HepG2 (cell line): ENCODE results near the gene FYTTD1. TPM values are rescaled to one million over a fixed set of nuclear protein-coding genes. Genes with fewer than 3 reads are reported as not detected.
A peak's percentile ranks its signal among the peaks of the same experiment; 100 is the strongest.

Experiments used
- ATF6 ChIP-seq: sonication (generic); formaldehyde crosslinking; conservative IDR thresholded peaks from 2 replicates; pipeline ENCODE4 v1.4.0; 2020; ENCODE audit warnings: missing genetic modification reagents
- CENPBD1 ChIP-seq: sonication (generic); formaldehyde crosslinking; IDR thresholded peaks from 2 replicates; pipeline ENCODE4 v1.8.0; 2022; ENCODE audit warnings: missing genetic modification reagents, low read depth, mild to moderate bottlenecking, borderline replicate concordance
- ETV6 ChIP-seq: sonication (generic); formaldehyde crosslinking; conservative IDR thresholded peaks from 2 replicates; pipeline ENCODE4 v1.4.0; 2020; ENCODE audit warnings: missing genetic modification reagents
- GFI1 ChIP-seq: sonication (generic); formaldehyde crosslinking; IDR thresholded peaks from 2 replicates; pipeline ENCODE4 v1.5.0; 2020; ENCODE audit warnings: missing genetic modification reagents, mild to moderate bottlenecking, borderline replicate concordance
- GMEB1 ChIP-seq: sonication (generic); formaldehyde crosslinking; IDR thresholded peaks from 2 replicates; pipeline ENCODE4 v1.5.1; 2020; ENCODE audit warnings: missing genetic modification reagents, mild to moderate bottlenecking, borderline replicate concordance
- KLF11 ChIP-seq: IDR thresholded peaks from 2 replicates; pipeline ENCODE4 v1.6.1; 2016; ENCODE audit warnings: missing compliant biosample characterization
- KLF15 ChIP-seq: sonication (generic); formaldehyde crosslinking; IDR thresholded peaks from 2 replicates; pipeline ENCODE4 v1.8.1; 2023; ENCODE audit warnings: borderline replicate concordance, mild to moderate bottlenecking, inconsistent platforms, missing genetic modification reagents, mixed read lengths
- MEIS1 ChIP-seq: sonication (generic); formaldehyde crosslinking; IDR thresholded peaks from 2 replicates; pipeline ENCODE4 v1.9.0; 2021; ENCODE audit warnings: mild to moderate bottlenecking, missing genetic modification reagents, moderate library complexity, borderline replicate concordance
- MXI1 ChIP-seq: IDR thresholded peaks from 3 replicates; pipeline ENCODE4 v1.6.1; 2012; ENCODE audit warnings: low read depth, low read length, inconsistent platforms, borderline replicate concordance
- NFKB2 ChIP-seq: sonication (generic); formaldehyde crosslinking; IDR thresholded peaks from 2 replicates; pipeline ENCODE4 v1.4.0; 2020; ENCODE audit warnings: missing genetic modification reagents, borderline replicate concordance
- POGK ChIP-seq: sonication (generic); formaldehyde crosslinking; conservative IDR thresholded peaks from 2 replicates; pipeline ENCODE4 v1.8.0; 2022; ENCODE audit warnings: mild to moderate bottlenecking, moderate library complexity, missing genetic modification reagents
- SKI ChIP-seq: fragments of 450-650 bp; IDR thresholded peaks from one replicate; pipeline ENCODE4 v1.6.1; 2018; ENCODE audit warnings: mild to moderate bottlenecking; ENCODE audit not compliant: partially characterized antibody
- SSRP1 ChIP-seq: IDR thresholded peaks from 2 replicates; pipeline ENCODE4 v1.6.1; 2016; ENCODE audit warnings: control low read depth
- TEF ChIP-seq: sonication (generic); formaldehyde crosslinking; IDR thresholded peaks from 2 replicates; pipeline ENCODE4 v1.5.0; 2020; ENCODE audit warnings: missing genetic modification reagents
- ZFX ChIP-seq: sonication (generic); formaldehyde crosslinking; IDR thresholded peaks from 2 replicates; pipeline ENCODE4 v1.4.0; 2020; ENCODE audit warnings: mild to moderate bottlenecking, low read depth, missing genetic modification reagents, moderate library complexity
- ZFY ChIP-seq: sonication (generic); formaldehyde crosslinking; IDR thresholded peaks from 2 replicates; pipeline ENCODE4 v1.4.0; 2020; ENCODE audit warnings: missing genetic modification reagents
- ZNF292 ChIP-seq: sonication (generic); formaldehyde crosslinking; IDR thresholded peaks from 2 replicates; pipeline ENCODE4 v1.8.1; 2022; ENCODE audit warnings: mild to moderate bottlenecking, low read depth, missing genetic modification reagents, borderline replicate concordance
- ZNF547 ChIP-seq: sonication (generic); formaldehyde crosslinking; IDR thresholded peaks from 2 replicates; pipeline ENCODE4 v1.5.1; 2020; ENCODE audit warnings: mild to moderate bottlenecking, missing genetic modification reagents
- ZNF549 ChIP-seq: sonication (generic); formaldehyde crosslinking; IDR thresholded peaks from 2 replicates; pipeline ENCODE4 v1.5.0; 2020; ENCODE audit warnings: missing genetic modification reagents
- ZNF556 ChIP-seq: sonication (generic); formaldehyde crosslinking; IDR thresholded peaks from 2 replicates; pipeline ENCODE4 v1.4.0; 2020; ENCODE audit warnings: mild to moderate bottlenecking, missing genetic modification reagents, borderline replicate concordance
- ZSCAN21 ChIP-seq: sonication (generic); formaldehyde crosslinking; IDR thresholded peaks from 2 replicates; pipeline ENCODE4 v1.8.0; 2022; ENCODE audit warnings: mild to moderate bottlenecking, missing genetic modification reagents, moderate library complexity, borderline replicate concordance
- ZSCAN22 ChIP-seq: sonication (generic); formaldehyde crosslinking; IDR thresholded peaks from 2 replicates; pipeline ENCODE4 v1.4.0; 2020; ENCODE audit warnings: mild to moderate bottlenecking, missing genetic modification reagents
- polyA plus RNA-seq, 8 experiments: library from polyadenylated mRNA; depleted of rRNA in 3 of 8; stranded (reverse) in 7 of 8; unstranded in 1 of 8; fragments of >200 nt; fragmentation: Illumina TruSeq in 4 of 8; extraction: Trizol in 4 of 8; gene quantifications; 2 replicates each; pipeline versions ENCODE4 v1.2.1 to v1.2.3, GENCODE V29; 2011 to 2016; ENCODE audit warnings: low read depth in 4 of 8, missing spikeins in 1 of 8, mixed read lengths in 1 of 8; ENCODE audit not compliant: insufficient read depth in 1 of 8
- total RNA-seq, 5 experiments: library from RNA; depleted of rRNA; stranded (reverse); fragments of >200 nt; fragmentation: Illumina TruSeq; extraction: Trizol; gene quantifications; 2 replicates each; pipeline ENCODE4 v1.2.3, GENCODE V29; 2016; ENCODE audit warnings: low read depth in 1 of 5

FYTTD1 gene
- total and polyA plus RNA-seq, 2 of the 13 experiments (the other 11 are each of a cell fraction or from before 2014, with no cell fraction given): 6.5 to 28.8 TPM

- TF ChIP-seq POGK (CRISPR knock-in tag): peak; percentile 29; the same call in 1 of the 2 replicates
- TF ChIP-seq KLF11 (CRISPR knock-in tag): no peak
- TF ChIP-seq ZNF556 (CRISPR knock-in tag): 0 out of 2 replicates have a peak, but pooled peaks have one; percentile 17
- no peak for TF ChIP-seq ZSCAN22 (CRISPR knock-in tag)
- no peak for TF ChIP-seq ETV6 (CRISPR knock-in tag)
- peak; percentile 91 for TF ChIP-seq ZFY (CRISPR knock-in tag)
- TF ChIP-seq MEIS1 (CRISPR knock-in tag): no peak
- peak; percentile 79 for TF ChIP-seq GMEB1 (CRISPR knock-in tag)
- no peak for TF ChIP-seq ZNF549 (CRISPR knock-in tag)
- no peak for TF ChIP-seq SSRP1
- peak; percentile 48; the same call in 1 of the 3 replicates for TF ChIP-seq MXI1
- peak; percentile 65; the same call in 1 of the 2 replicates for TF ChIP-seq ZNF547 (CRISPR knock-in tag)
- TF ChIP-seq SKI: peak; percentile 65
- TF ChIP-seq NFKB2 (CRISPR knock-in tag): 0 out of 2 replicates have a peak, but pooled peaks have one; percentile 14
- TF ChIP-seq ZSCAN21 (CRISPR knock-in tag): peak; percentile 85
- 0 out of 2 replicates have a peak, but pooled peaks have one; percentile 47 for TF ChIP-seq GFI1 (CRISPR knock-in tag)
- 0 out of 2 replicates have a peak, but pooled peaks have one; percentile 33 for TF ChIP-seq KLF15 (CRISPR knock-in tag)
- peak; percentile 89 for TF ChIP-seq ZFX (CRISPR knock-in tag)
- TF ChIP-seq TEF: 0 out of 2 replicates have a peak, but pooled peaks have one; percentile 59
- TF ChIP-seq ATF6 (CRISPR knock-in tag): no peak
- TF ChIP-seq ZNF292: 0 out of 2 replicates have a peak, but pooled peaks have one; percentile 58
- TF ChIP-seq CENPBD1 (CRISPR knock-in tag): no peak
These were observed at the start of gene FYTTD1 (continued) for GRCh38 chr3:197749601-197750395.
